Astrocyte (in vitro differentiated cells and primary cell): ENCODE data around the gene ZNF609.

Experiments used
- CTCF ChIP-seq: IDR thresholded peaks from 2 replicates; pipeline ENCODE4 v1.5.1; 2011; ENCODE audit warnings: low read depth, mild to moderate bottlenecking, inconsistent platforms, low read length, moderate library complexity; ENCODE audit not compliant: insufficient read depth
- EZH2 ChIP-seq: IDR thresholded peaks from 2 replicates; pipeline ENCODE4 v1.6.1; 2012; ENCODE audit warnings: mild to moderate bottlenecking, low read length, inconsistent platforms; ENCODE audit not compliant: insufficient read depth

DNA sequence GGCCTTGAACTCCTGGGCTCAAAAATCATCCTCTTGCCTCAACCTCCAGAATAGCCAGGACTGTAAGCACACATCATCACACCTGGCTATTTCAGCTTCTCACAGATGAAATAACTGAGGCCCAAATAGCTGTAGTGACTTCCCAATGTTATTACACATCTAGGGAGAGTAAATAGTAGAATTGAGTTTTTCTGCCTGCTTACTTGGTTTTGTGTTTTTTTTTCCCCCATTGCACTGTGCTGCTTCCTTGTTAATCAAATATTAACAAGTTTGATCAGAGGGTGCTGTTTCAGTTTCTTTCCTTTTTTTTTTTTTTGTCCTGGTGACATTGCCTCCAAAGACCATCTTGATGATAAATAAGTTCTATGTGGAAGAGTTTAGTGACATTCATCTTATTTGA is 23.4 kb downstream of the ZNF609 start:
- no peak for TF ChIP-seq CTCF
- TF ChIP-seq EZH2, result no peak
